DOHH2 (cell line): ENCODE measurements around the gene GRIP2.

Source experiments
- H3F3A ChIP-seq: fragments of 200-600 bp; sonication (generic), shearing (Covaris generic); 2 replicates; pipeline ENCODE4 v1.6.0; 2016; ENCODE audit warnings: antibody characterized with exemption, mild to moderate bottlenecking; ENCODE audit not compliant: control insufficient read depth, insufficient read depth
- H3K27ac ChIP-seq: fragments of 200-600 bp; sonication (generic); 2 replicates; pipeline ENCODE4 v1.5.1; 2014; ENCODE audit warnings: low read depth, mild to moderate bottlenecking, low read length, moderate library complexity
- H3K27me3 ChIP-seq: fragments of 200-600 bp; sonication (generic); 2 replicates; pipeline ENCODE4 v1.6.1; 2014; ENCODE audit warnings: mild to moderate bottlenecking, low read length, mixed read lengths; ENCODE audit not compliant: control insufficient read depth
- H3K36me3 ChIP-seq: fragments of 200-600 bp; sonication (generic); 2 replicates; pipeline ENCODE4 v1.6.1; 2014; ENCODE audit warnings: mild to moderate bottlenecking, low read length, moderate library complexity, mixed read lengths; ENCODE audit not compliant: control insufficient read depth
- H3K4me1 ChIP-seq: fragments of 200-600 bp; sonication (generic); 2 replicates; pipeline ENCODE4 v1.6.1; 2014; ENCODE audit warnings: mild to moderate bottlenecking, low read length, mixed read lengths; ENCODE audit not compliant: control insufficient read depth
- H3K4me2 ChIP-seq: fragments of 200-600 bp; sonication (generic); 2 replicates; pipeline ENCODE4 v1.6.0; 2014; ENCODE audit warnings: mild to moderate bottlenecking, low read length, moderate library complexity
- H3K4me3 ChIP-seq: fragments of 200-600 bp; sonication (generic); 2 replicates; pipeline ENCODE4 v1.5.1; 2014; ENCODE audit warnings: mild to moderate bottlenecking, low read length, mixed read lengths
- H3K79me2 ChIP-seq: fragments of 200-600 bp; sonication (generic); 2 replicates; pipeline ENCODE4 v1.6.1; 2014; ENCODE audit warnings: mild to moderate bottlenecking, low read length, mixed read lengths; ENCODE audit not compliant: control insufficient read depth
- H3K9me2 ChIP-seq: fragments of 200-600 bp; sonication (generic); replicated peaks from 2 replicates; pipeline ENCODE4 v1.6.1; 2014; ENCODE audit warnings: mild to moderate bottlenecking, low read length, mixed read lengths; ENCODE audit not compliant: control insufficient read depth
- H3K9me3 ChIP-seq: fragments of 200-600 bp; sonication (generic); 2 replicates; pipeline ENCODE4 v1.6.1; 2014; ENCODE audit warnings: antibody characterized with exemption, low read length, mixed read lengths; ENCODE audit not compliant: control insufficient read depth, insufficient read depth
- H4K20me1 ChIP-seq: fragments of 200-600 bp; sonication (generic); 2 replicates; pipeline ENCODE4 v1.6.0; 2014; ENCODE audit warnings: low read depth, mild to moderate bottlenecking, antibody characterized with exemption, low read length, moderate library complexity; ENCODE audit not compliant: control insufficient read depth, insufficient read depth
- EZH2phosphoT487 ChIP-seq: fragments of 200-600 bp; sonication (generic); IDR thresholded peaks from 2 replicates; pipeline ENCODE4 v1.6.1; 2017; ENCODE audit warnings: borderline replicate concordance, mild to moderate bottlenecking, antibody characterized with exemption, low read length, moderate library complexity, mixed read lengths
- TF ChIP-seq, protein P1 (sequence below): fragments of 200-600 bp; sonication (generic); IDR thresholded peaks from one replicate; pipeline ENCODE4 v1.5.1; 2014; ENCODE audit warnings: antibody characterized with exemption, mild to moderate bottlenecking, low read depth, low read length; ENCODE audit not compliant: poor library complexity, severe bottlenecking

Gene GRIP2

DNA sequence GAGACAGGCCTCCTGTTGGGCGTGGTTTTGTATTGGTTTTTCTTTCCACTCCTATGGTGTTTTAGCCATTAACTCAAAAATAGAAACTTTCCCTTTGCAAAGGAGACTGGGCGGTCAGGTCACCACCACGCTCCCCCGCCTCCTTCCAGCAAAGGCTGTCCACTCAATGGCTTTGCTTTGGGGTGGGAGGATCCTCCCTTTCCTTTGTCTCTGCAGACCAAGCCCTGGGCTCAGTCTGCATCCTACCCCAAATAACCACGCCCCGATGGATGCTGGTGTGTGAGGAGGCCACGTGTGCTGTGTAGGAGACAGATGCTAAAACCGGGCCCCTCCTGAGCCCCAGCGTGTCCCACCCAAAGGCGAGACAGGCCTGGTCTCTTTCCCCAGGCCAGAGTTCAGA lies 68.5 kb downstream of the GRIP2 start:
- Histone ChIP-seq H3K27me3 (no peaks in the 10 kb centered on the region), H3K27ac (no peak overlapping the region), H3K79me2 (no peaks in the 10 kb centered on the region), H3K9me3 (no peaks in the 10 kb centered on the region), H3F3A (no peaks in the 10 kb centered on the region), H3K36me3 (peaks cover 61% of the 10 kb centered on the region), H3K4me2 (no peak overlapping the region), H3K4me3 (no peak overlapping the region), H4K20me1 (no peaks in the 10 kb centered on the region), H3K4me1 (no peaks in the 10 kb centered on the region), H3K9me2 (no peaks in the 10 kb centered on the region)
- TF ChIP-seq, protein P1, sequence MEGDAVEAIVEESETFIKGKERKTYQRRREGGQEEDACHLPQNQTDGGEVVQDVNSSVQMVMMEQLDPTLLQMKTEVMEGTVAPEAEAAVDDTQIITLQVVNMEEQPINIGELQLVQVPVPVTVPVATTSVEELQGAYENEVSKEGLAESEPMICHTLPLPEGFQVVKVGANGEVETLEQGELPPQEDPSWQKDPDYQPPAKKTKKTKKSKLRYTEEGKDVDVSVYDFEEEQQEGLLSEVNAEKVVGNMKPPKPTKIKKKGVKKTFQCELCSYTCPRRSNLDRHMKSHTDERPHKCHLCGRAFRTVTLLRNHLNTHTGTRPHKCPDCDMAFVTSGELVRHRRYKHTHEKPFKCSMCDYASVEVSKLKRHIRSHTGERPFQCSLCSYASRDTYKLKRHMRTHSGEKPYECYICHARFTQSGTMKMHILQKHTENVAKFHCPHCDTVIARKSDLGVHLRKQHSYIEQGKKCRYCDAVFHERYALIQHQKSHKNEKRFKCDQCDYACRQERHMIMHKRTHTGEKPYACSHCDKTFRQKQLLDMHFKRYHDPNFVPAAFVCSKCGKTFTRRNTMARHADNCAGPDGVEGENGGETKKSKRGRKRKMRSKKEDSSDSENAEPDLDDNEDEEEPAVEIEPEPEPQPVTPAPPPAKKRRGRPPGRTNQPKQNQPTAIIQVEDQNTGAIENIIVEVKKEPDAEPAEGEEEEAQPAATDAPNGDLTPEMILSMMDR = no peak
- TF ChIP-seq EZH2phosphoT487 = no peak

DNA sequence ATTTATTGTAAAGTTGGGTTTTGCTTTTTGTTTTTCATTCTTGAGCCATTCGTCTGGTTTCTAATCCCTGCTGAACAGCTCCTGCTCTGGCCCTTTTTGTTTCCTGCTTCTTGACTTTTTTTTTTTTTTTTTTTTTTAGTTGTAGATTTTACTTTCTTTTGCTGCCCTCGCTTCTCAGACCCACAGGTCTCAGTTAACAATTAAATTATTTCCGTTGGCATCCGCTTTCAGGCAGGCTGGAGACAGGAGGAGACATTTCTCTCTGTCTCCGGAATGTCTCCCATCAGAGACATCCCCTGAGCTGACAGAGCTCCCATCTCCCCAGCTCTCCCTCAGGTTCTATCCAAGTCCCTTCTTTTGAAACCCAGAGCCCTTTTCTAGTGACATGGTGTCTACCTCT lies 69.1 kb downstream of the GRIP2 start:
- Histone ChIP-seq H3K36me3 (peaks cover 61% of the 10 kb centered on the region), H4K20me1 (no peaks in the 10 kb centered on the region)
- TF ChIP-seq, protein P1 = no peak
- no peak for TF ChIP-seq EZH2phosphoT487

DNA sequence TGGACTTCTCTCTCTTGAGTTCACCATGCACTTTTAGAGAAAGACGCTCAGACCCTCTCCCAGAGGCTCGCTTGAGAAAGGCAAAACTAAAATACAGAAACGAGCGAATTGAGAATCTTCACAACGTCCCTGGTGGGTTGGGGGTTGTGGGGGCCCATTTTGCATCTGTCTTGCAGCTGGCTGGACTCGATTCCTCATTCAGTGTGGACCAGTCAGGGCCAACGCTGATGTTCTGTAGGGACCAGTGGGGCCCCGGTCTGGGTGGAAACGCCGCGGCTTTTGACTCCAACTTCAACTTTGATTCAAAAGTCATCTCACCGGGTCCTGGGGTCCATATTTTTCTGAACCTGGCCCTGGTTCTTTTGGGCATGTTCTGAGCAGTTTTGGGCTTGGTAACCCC lies 69.7 kb downstream of the GRIP2 start:
- no peaks in the 10 kb centered on the region for H4K20me1 ChIP-seq

More for the DNA sequence above, 69.1 kb downstream of the GRIP2 start:
- Histone ChIP-seq H3K4me2 (no peak overlapping the region), H3K27ac (no peak overlapping the region), H3K4me3 (no peak overlapping the region), H3F3A (no peaks in the 10 kb centered on the region), H3K9me2 (no peaks in the 10 kb centered on the region), H3K4me1 (no peaks in the 10 kb centered on the region), H3K79me2 (no peaks in the 10 kb centered on the region), H3K9me3 (no peaks in the 10 kb centered on the region), H3K27me3 (no peaks in the 10 kb centered on the region)

More for the DNA sequence above, 69.7 kb downstream of the GRIP2 start:
- H3K27ac ChIP-seq = no peak overlapping the region
- no peaks in the 10 kb centered on the region for H3K4me1 ChIP-seq
- TF ChIP-seq, protein P1 = no peak
- TF ChIP-seq EZH2phosphoT487 = no peak
- H3K27me3 ChIP-seq = no peaks in the 10 kb centered on the region
- no peaks in the 10 kb centered on the region for H3F3A ChIP-seq
- H3K9me2 ChIP-seq = no peaks in the 10 kb centered on the region
- H3K4me2 ChIP-seq = no peak overlapping the region
- H3K4me3 ChIP-seq = no peak overlapping the region
- H3K79me2 ChIP-seq = no peaks in the 10 kb centered on the region
- peaks cover 58% of the 10 kb centered on the region for H3K36me3 ChIP-seq
- no peaks in the 10 kb centered on the region for H3K9me3 ChIP-seq
